ENCODE measurements around the gene DGKH.
"Not testable (repeated sequence)": the region's sequence is repeated elsewhere in the genome, so short reads cannot be mapped to it uniquely, and the experiment has no call there.

Gene DGKH

DNA sequence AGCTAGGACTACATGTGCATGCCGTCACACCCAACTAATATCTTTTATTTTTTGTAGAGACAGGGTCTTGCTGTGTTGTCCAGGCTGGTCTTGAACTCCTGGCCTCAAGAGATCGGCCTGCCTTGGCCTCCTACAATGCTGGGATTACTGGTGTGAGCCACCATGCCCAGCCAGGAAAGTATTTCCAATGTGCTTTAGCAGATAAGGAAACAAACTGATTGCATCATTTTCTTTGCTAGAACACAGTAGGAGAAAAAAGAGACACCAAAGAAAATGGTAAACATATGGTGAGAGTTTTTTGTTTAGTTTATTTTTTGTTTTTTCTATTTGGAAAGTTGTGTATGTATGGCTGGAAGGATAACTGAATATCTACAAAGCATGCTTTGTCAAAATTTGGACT lies 176.6 kb downstream of the DGKH start:
- in situ Hi-C loops (cut with MboI; ENCODE audit: low sequenced_read_pairs): no loop called here

DNA sequence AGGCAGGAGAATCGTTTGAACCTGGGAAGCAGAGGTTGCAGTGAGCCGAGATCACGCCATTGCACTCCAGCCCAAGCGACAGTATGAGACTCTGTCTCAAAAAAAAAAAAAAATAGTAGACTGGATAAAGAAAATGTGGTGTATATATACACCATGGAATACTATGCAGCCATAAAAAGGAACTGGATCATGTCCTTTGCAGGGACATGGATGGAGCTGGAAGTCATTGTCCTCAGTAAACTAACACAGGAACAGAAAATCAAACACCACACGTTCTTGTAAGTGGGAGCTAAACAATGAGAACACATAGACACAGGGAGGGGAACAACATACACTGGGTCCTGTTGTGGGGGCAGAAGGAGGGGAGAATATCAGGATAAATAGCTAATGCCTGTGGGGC lies 178.3 kb downstream of the DGKH start:
- in situ Hi-C loops (cut with MboI; ENCODE audit: low sequenced_read_pairs): not testable (repeated sequence)

DNA sequence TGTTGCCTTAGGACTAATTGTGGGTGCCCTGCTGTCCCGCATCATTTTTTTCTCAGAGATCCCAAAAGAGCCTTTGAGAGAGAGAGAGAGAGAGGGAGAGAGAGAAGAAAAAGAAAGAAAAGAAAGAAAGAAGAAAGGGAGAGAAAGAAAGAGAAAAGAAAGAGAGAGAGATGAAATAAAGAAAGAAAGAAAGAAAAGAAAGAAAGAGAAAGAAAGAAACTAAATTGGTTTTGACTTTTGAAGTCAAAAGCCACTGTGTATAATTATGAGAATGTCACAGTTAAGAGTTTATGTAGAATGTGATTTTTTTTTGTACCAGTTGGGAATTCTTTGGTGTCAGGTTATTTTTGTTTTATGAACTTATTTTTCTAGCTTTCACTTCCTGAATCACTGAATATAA lies 180.1 kb downstream of the DGKH start:
- in situ Hi-C loops (cut with MboI; ENCODE audit: low sequenced_read_pairs): no loop called here

DNA sequence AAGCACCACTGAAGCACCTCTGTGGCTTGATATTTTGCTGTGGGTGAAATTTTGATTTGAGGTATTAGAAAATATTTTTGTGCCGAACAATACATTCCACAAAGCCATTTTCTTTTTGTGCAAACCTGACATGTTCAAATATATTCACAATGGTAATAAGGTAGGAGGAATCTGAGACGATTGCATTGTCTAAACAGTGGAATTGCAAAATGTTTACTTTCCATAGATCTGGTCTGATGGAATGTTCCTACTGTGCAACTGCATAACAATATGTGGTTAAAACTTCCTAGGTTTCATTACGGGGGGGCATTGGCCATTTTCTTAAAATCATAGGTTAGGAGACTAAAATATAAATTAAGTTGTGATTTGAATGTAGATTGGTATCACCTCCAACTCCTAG lies 180.8 kb downstream of the DGKH start:
- in situ Hi-C loops (cut with MboI; ENCODE audit: low sequenced_read_pairs): no loop called here

DNA sequence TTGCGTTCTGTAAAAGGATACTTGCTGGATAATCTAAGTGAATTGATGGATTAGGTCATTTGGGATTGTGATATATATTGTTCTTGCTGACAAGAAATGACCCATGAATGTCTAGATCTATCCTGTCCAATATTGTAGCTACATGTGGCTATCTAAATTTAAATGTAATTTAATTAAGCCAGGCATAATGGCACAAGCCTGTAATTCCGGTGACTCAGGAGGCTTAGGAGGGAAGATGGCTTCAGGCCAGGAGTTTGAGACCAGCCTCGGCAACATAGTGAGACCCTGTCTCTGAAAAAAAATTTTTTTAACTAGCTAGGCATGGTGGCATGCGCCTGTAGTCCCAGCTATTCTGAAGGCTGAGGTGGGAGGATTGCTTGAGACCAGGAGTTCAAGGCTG lies 184.2 kb downstream of the DGKH start:
- in situ Hi-C loops (cut with MboI; ENCODE audit: low sequenced_read_pairs): no loop called here

DNA sequence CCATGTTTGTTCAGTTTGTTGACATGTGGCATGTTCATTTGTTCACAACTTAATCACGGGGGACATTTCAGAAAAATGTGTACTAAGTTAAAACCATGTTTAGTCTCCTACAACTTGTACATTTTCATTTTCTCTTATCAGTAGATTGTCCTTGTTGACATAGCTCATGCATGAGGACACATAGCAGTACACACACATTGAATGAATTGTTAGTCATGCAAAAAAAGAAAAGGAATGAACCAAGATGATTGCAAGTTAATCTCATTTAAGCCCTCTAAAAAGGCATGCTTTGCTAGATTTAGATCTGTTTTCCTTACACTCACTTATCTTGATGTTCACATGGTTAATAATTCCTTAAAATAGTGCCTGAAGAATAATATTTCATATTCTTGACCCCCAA lies 185.3 kb downstream of the DGKH start:
- in situ Hi-C loops (cut with MboI; ENCODE audit: low sequenced_read_pairs): no loop called here

DNA sequence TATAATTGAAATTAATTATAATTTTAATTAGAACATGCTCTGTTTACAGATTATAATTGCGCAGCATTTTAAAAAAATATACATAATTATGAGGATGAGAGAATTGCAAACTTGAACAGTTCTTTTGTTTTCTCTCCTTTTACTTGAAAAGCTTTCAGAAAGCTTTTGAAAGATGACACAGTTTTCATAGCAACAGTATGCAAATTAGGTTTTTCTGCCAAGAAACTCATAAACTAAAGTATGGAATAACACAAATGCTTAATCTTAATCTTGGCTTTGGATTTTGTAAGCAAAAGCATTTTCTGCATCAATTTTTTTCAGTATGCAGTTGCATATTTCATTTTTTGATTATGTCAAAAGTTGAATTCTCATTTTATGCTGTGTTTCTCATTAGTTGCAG lies 190.7 kb downstream of the DGKH start:
- in situ Hi-C loops (cut with MboI; ENCODE audit: low sequenced_read_pairs): no loop called here

DNA sequence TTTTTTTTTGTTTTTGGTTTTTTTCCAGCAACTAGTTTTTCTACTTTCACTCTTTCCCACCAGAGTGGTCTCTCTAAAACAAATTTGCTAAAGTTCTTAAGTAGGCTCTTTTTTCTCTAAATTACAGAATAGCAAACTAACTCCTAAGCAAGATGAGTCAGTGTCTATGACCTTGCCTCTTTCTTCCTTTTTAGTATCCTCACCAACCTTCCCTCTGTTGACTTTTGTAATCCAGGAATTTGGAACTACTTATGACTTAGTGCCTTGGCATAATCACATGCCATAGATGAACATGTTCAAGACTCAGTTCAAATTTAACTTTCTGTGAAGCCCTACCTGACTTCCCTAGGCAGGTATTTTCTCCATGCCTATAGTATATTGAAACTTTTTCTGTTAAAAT lies 191.2 kb downstream of the DGKH start:
- in situ Hi-C loops (cut with MboI; ENCODE audit: low sequenced_read_pairs): no loop called here

DNA sequence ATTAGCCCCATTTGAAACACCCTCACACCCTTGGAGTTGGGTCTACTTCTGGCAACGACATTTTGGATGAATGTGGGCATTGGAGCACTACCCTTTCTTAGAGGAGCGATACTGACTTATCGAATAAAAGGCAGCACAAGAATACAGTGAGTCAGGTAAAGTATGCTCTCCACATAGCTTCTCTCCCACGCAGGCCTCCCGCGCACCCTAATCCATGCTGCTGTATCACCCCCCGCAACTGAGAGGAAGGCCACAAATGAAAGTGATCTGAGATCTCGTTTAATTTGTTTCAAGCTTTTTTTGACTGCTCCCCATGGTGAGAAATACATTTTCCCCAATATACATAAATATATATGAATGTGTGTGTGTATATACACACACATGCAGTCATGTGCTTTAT lies 198.1 kb downstream of the DGKH start:
- in situ Hi-C loops (cut with MboI; ENCODE audit: low sequenced_read_pairs): no loop called here

DNA sequence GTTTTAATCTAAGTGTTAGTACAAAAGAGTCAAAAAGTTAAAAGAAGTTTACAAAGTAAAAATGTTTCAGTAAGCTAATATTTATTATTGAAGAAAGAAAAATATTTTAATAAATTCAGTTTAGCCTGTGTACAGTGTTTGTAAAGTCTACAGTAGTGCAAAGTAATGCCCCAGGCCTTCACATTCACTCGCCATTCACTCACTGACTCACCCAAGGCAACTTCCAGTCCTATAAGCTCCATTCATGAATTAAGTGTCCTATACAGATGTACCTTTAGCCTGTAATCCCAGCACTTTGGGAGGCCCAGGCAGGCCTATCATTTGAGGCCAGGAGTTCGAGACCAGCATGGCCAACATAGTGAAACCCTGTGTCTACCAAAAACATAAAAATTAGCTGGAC lies 199.4 kb downstream of the DGKH start:
- in situ Hi-C loops (cut with MboI; ENCODE audit: low sequenced_read_pairs): no loop called here

DNA sequence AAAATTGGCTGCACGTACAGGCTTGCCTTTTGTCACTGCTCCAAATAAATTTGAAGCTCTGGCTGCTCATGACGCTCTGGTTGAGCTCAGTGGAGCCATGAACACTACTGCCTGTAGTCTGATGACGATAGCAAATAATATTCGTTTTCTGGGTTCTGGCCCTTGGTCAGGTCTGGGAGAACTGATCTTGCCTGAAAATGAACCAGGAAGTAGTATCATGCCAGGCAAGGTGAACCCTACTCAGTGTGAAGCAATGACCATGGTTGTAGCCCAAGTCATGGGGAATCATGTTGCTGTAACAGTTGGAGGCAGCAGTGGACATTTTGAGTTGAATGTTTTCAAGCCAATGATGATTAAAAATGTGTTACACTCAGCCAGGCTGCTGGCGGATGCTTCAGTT lies 207.4 kb downstream of the DGKH start:
- in situ Hi-C loops (cut with MboI; ENCODE audit: low sequenced_read_pairs): no loop called here

DNA sequence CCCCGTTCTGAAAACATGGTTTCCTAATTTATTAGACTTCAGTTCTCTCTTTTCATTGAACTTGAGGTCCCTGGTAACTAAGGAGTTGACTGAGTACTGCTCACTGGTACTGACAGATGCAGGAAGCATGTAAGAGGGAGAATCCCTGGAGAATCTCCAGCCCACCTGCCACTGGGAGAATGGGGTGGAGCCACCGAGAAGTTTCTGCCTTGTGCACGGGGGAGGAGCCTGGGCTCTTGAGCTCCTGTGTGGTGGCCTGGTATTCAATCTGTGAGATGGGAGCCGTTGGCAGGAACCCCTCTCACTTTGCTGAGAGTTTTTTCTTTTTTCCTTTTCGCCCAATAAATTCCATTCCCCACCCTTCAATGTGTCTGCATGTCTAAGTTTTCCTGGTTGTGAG lies 210.3 kb downstream of the DGKH start:
- in situ Hi-C loops (cut with MboI; ENCODE audit: low sequenced_read_pairs): no loop called here

DNA sequence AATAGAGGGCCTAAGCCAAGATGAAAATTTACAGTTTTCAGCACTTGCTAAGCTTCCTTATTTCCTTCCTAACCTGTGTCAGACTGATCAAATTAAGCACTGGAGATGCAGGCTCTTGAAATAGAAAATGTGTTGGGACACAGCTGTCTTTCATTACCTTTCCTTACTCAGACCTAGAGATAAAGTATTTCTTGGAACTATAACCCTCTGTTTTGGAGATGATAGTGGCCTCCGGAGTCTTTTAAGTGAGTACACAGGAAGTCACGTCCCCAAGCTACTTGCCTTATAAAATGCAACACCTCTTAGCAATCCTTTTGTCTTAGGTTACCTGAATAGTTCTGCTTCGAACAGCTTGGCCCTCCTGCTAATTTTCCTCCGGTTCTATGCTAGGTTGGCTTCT lies 211.1 kb downstream of the DGKH start:
- in situ Hi-C loops (cut with MboI; ENCODE audit: low sequenced_read_pairs): no loop called here

DNA sequence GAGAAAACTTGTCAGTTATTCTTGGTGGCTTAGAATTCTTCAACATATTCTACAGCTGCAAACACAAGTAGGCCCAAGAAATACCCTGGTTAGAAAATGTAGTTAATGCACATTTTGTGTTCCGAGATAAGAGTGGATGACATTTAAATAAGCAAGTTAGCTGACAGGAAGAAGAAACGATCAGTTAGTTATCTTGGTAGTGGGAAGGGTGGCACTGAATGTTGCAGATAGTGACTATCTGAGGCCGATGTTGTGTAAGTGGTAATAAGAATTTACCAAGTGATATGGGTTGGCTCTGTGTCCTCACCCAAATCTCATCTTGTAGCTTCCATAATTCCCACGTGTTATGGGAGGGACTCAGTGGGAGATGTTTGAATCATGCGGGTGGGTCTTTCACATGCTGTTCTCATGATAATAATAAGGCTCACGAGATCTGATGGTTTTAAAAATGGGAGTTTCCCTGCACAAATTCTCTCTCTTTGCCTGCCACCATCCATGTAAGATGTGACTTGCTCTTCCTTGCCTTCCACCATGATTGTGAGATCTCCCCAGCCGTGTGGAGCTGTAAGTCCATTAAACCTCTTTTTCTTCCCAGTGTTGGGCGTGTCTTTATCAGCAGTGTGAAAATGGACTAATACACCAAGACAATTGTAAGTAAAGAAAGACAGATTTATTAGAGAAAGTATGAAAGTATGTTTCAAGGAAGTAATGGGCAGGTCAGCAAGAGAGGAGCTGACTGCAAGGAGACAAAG lies 212.6 kb downstream of the DGKH start:
- in situ Hi-C loops (cut with MboI; ENCODE audit: low sequenced_read_pairs): no loop called here

DNA sequence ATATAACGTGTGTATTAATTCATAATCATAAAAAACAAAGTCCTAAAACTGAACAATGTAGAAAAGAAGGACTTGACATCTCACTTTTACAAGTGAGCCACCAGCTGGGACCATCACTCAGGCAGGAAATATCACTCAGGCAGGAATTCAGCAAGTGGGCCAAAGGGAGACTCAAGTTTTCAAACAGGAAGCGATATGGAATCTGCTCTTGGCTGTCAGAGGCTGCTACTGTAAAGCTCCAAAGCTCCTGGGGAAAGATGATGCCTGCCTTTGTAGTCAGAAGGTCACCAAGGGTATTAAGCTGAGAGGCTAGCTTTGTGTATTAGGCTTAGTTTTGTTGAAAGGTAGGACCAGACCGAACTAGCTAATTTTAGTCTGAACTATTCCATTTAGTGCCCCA lies 218.0 kb downstream of the DGKH start:
- in situ Hi-C loops (cut with MboI; ENCODE audit: low sequenced_read_pairs): no loop called here

DNA sequence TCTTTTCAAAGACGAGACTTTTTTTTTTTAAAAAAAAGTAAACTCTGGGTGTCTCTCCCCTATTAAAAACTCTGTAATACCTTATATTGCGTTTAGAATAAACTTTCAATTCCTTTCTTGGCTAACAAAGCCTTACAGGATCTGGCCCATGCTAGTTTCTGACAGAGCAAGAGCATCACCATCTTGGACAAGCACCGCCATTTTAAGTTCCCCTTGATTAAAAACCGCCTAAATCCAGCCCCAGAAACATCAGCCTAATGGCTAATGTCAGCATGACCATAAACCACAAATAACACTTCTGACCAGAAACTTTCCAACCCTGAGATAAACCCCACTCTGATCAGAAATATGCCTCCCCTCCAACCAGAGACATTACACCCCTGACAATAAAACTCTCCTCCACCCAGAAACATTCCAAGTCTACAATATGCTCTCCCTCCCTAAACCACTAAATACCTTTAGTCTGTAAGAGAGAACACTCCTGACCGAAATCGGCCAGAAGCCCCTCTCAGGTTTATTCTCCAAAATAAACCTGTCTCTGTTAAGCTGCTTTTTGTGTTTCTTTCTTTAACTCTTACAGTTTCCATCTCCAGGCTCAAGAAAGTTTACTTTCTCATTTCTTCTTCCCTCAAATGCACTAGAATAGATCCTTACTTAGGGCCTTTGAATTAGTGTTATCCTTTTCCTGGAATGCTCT lies 221.9 kb downstream of the DGKH start:
- in situ Hi-C loops (cut with MboI; ENCODE audit: low sequenced_read_pairs): no loop called here

DNA sequence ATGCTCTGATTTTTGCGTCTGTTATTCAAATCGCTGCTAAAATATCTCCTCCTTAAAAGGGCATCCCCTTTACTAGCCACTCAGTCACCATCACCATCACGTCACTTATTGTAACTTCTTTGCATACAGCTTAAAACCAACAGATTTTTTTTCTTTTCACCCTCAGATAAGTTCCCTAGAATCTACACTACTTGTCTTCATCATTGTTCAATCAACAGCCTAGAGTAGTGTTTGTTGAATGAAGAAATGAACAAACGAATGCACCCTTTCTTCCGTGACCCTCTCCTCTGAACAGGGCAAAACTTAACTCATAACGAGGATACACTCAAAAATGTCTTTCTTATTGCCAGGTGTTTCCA lies 222.4 kb downstream of the DGKH start:
- in situ Hi-C loops (cut with MboI; ENCODE audit: low sequenced_read_pairs): no loop called here

DNA sequence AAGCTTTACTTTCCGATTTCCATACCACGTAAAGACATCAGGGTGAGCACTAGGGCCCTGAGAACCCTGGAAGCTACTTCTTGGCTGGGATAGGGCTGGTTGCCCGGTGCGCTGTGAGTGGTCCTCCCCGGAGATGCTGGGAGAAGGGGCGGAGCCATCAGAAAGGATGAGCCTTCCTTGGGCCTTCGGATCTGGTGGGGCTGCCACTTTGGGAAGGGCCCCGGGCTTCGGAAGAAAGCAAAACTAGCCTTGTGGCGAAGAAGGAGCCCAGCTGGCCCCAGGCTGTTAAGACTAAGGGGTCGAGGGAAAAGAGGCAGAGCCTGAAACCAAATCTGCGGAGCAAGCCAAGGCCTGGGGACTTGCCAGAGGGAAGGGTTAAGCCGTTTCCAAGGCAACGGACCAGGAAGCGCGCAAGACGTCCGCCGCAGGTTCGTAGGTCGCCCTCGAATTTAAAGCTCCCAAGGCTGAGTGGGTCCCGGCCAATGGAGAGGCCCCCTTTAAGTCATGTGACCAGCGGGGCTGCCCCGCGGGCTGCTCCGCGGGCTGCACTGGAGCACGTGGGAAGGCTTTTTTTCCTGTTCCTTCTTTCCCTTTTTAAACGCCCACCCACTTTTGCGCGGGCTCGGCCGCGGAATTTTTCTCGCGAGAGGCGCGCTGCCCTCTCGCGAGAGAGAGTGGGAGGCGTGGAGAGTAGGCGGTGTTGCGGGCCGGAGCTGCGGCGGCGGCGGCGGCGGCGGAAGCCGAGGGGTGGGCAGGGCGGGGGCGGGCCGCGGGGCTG lies 223.1 kb downstream of the DGKH start:
- in situ Hi-C loops (cut with MboI; ENCODE audit: low sequenced_read_pairs): no loop called here

DNA sequence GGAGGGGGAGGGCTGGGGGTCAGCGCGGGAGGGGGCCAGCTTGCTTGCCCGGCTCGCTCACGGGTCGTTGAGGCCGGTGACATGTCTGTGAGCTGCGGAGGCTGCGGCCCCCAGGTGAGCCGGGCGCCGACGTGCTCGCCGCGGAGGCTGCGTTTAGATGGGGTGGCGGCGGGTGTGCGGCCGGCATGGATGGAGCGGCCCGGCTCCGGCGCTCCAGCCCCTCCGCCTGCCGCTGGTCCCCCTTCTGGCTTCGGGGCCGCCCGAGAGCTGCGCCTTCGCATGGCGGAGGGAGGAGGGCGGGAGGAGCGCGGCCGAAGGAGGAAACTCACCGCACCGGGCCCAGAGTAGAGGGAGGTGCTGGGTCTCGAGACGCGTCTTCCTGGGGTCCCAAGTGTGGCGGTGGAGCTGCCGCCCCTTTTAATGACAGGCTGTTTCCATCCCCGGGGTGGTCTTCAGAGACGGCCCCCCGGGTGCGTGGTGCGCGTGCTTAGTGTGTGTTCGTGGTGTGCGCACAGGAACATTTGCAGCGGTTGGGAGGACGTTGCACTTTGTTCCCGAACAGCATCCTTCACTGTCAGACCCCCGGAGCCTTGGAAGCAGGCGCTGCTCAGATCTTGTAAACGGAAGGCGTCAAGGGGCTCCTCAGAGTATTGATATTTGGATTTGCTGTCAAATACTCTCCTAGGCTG lies 223.8 kb downstream of the DGKH start, which contains the start of gene AKAP11:
Gene AKAP11, plus strand, starts transcription at position 38 of the 689 bp plus-strand sequence. CDS start 14,197 bp downstream, outside the sequence.
- in situ Hi-C loops (cut with MboI; ENCODE audit: low sequenced_read_pairs): no loop called here

DNA sequence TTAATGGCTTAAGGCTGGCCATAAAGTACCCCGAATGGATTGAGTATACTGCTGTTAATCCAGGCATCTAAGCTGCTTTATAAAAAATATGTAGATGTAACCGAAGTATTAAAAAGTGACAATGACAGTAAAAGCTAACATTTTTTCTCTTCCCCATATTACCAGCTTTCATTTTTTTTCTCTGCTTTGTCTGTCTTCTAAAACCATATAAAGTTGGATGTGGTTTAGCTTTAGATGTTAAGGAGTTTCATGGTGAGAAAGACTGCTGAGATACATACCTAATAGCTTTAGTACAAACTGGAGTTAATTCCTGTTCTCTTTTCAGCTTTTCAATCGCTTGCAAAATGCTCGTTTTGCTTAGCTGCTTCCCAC lies 224.3 kb downstream of the DGKH start:
- in situ Hi-C loops (cut with MboI; ENCODE audit: low sequenced_read_pairs): no loop called here

DNA sequence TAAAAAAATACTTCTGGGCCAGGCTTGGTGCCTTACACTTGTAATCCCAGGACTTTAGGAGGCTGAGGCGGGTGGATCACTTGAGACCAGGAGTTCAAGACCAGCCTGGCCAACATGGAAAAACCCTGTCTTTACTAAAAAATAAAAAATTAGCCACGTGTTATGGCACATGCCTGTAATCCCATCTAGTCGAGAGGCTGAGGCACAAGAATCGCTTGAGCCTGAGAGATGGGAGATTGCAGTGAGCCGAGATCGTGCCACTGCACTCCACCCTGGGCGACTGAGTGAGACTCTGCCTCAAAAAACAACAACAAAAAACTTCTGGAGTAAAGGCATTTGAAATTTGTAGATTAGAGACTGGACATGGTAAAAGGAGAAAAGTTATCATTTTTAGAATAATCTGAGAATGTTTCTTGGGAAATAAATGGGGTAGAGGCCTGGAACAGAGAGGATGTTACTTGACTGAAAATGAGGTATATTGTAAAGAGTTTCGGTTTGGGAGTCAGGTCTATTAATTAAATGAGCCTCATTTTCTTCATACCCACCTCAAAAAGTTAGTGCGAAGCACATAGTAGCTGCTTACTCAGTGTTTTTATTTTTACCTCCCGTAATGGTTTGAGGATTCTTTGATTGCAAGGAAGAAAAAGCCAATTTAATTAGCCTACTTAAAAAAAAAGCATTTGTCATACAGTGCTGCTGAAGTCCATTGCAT lies 226.1 kb downstream of the DGKH start:
- in situ Hi-C loops (cut with MboI; ENCODE audit: low sequenced_read_pairs): no loop called here

All from hTERT RPE-1 (cell line).